HG02588 (cell line): Measurements from ENCODE around the gene MTMR12.

Experiments
- ATAC-seq: cut with Tn5 transposase; IDR thresholded peaks from one replicate; pipeline ENCODE4 v1.9.1; 2021; ENCODE audit warnings: mild to moderate bottlenecking, moderate library complexity; ENCODE audit not compliant: unreplicated experiment

The MTMR12 gene

DNA sequence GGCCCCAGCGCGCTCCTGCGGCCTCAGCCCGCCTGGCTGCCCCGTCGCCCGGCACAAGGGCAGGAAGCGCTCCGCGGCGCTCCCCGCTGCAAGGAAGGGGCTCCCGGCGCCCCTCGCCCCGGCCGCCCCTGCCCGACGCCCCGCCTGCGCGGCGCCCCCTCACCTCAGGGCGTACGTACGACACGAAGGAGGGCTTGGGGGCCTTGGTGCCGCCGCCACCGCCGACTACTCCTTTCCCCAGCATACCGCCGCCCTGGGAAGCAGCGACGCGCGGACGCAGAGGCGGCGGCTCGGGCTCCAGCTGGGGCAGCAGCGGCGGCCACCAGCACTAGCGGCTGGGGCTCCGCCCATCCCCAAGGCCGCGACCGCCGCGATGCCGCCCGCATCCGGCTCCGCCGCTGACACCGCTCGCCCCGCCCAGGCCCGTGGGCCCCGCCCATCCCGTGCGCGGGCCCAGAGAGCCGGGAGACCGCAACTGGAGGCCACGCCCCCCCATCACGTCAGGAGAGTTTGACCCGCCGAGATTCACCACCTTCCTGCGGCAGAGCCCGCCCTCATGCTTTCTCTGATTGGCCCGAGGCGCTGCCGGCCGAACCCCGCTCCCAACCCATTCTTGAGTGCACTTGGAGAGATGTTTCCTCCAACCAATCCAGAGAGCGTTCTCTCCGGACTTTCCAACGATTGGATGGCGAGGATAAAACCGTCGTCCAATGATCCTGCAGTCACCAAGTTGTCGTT, at the start of gene MTMR12:
Gene MTMR12 (minus strand): TSS at position 345 of the 738 bp plus-strand sequence. CDS start 101 bp downstream, at position 244.
- peak; percentile 94 for ATAC-seq

- ATAC-seq: no peak
These were observed 49.8 kb upstream of the MTMR12 start for GRCh38 chr5:32362527-32362926.

- no peak for ATAC-seq
These were observed 48.2 kb upstream of the MTMR12 start for GRCh38 chr5:32360906-32361305.

- ATAC-seq: no peak
These were observed 45.9 kb upstream of the MTMR12 start for GRCh38 chr5:32358611-32359010.

GRCh38 chr5:32357658-32358057, 44.9 kb upstream of the MTMR12 start:
- no peak for ATAC-seq

DNA sequence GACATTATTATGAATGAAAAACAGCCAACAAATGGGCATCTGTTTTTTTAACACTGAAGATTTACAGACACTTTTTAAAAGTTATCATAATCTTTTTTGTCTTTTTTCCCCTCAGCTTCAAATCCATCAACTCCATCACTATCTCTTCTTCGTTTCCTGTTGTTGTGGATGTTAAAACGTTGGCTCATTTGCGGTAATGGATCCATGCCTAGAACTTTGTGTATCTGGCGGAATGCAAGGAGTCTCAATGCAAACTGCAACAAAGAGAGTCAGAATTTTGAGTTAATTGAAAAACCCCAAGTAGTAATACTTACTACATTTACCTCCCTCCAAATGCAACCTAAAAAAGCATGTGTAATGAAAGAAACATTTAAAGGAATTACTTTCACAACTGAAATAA, 42.9 kb upstream of the MTMR12 start:
- no peak for ATAC-seq

- ATAC-seq: no peak
These were observed 40.7 kb upstream of the MTMR12 start for GRCh38 chr5:32353420-32353819.

DNA sequence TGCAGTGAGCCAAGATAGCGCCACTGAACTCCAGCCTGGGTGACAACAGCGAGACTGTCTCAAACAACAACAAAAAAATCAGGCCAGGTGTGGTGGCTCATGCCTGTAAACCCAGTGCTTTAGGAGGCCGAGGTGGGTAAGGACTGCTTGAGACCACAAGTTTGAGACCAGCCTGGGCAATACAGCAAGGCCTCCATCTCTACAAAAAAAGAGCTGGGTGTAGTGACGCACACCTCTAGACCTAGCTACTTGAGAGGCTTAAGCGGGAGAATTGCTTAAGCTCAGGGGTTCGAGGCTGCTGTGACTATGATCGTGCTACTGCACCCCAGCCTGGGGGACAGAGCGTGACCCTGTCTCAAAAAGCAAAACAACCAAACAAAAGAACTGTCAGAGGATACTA, 39.9 kb upstream of the MTMR12 start:
- no peak for ATAC-seq

DNA sequence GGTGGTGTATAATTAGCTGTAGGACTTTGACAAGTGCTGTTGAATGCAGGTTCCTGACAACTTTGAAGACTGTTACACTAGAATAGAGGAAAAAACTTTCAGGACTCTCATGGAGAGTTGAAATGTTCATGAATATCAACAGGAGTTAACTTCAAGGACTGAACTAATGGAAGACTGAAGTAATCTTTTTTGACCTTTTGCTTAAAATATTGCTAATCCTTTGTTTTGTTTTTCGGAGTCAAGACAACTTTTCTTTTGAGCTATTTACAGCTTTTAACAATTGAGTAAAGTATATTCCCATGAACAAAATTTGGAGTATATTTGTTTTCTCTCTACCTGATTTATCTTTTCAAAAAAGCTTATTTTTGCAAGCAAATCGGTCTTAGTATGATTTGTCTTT, 34.1 kb upstream of the MTMR12 start:
- no peak for ATAC-seq

DNA sequence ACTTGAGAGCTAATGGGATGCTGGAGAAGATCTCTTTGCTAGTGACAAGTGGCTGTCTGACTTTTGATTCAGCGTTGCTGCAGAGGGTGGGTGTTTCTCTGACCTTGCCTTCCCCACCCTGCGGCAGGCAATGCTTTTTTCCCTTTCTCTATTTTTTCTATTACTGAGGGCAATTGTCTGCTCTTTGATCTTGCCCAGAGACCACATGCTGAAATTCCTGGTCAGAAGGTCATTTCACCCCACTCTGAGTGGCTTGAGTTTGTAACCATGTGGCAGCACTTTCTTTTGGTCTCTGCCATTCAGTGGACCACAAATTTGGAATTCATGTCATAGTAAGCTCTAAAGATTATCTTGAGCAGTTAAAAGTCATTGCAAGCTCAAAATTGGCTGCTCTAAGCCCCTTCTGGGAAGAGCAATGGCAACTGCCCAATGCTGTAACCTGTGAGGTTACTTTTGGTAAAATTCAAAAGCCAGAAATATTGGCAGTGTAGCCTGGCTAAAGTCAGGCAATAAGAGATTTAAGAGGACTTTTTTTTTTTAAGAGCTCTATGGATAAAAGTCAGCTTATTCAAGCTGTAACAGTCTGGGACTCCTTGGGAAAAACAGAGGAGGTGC, 30.4 kb upstream of the MTMR12 start:
- ATAC-seq: no peak

DNA sequence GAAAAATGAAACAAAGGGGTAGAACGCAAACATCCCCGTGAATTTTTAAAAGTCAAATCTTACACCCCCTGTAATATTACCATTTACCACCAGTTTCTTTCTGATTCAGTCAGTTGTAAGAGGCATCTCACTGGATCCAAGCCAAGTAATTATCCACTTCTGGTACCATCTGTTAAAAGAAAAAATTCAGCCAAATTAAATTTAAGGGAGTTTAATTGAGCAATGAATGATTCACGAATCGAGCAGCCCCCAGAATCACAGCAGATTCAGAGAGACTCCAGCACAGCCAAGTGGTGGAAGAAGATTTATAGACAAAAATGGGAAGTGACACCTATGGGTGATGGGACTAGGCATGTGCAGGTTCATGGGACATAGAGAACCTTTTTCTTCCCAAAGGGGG, 29.9 kb upstream of the MTMR12 start:
- no peak for ATAC-seq

DNA sequence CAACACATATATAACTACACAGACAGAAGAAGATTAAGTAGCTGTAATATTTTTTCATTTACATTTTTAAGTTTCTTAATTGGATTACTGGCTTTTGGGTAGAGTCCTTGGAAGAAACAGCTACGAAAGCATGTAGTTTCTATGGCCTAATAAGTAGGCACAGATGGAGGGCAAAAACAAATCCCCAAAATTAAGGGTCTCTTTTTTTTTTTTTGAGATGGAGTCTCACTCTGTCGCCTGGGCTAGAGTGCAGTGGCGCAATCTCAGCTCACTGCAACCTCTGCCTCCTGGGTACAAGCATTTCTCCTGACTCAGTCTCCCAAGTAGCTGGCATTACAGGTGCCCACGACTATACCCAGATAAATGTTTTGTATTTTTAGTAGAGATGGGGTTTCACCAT, 27.1 kb upstream of the MTMR12 start:
- ATAC-seq: no peak

DNA sequence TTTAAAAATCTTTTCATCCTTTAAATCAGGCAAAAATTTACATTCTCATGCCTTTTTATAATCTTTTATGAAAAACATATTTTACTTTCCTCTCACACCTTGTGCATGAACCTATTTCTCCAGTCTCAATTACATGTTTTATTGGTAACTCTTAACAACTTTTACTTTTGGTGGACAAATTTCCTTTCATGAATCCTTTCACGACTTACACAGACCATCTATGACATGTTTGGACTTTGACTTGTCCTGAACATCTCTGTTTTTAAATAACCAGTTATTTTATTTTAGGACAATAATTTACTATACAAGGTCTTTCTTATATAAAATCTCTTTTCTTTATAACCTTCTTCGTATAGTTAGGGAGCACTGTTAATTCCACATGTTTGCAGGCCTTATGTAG, 26.5 kb upstream of the MTMR12 start:
- ATAC-seq: no peak

GRCh38 chr5:32332966-32333365, 20.2 kb upstream of the MTMR12 start:
- no peak for ATAC-seq

DNA sequence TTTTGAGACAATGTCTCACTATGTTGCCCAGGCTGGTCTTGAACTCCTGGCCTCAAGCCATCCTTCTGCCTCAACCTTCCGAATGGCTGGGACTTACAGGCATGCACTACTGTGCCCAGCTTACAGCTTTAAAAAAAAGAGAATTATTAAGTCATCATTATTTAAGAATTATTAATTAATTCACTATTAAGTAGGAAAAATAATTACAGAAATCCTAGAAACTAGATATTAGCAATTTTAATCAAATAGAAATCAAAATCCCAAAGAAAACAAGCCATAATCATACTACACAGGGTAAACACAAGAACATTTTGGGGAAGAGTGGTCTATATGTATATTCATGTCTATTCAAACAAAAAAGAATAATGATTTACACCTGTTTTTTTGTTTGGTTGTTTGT, 19.6 kb upstream of the MTMR12 start:
- ATAC-seq: no peak

- no peak for ATAC-seq
These were observed 19.2 kb upstream of the MTMR12 start for GRCh38 chr5:32331935-32332274.

GRCh38 chr5:32331217-32331934, 18.6 kb upstream of the MTMR12 start:
- ATAC-seq: no peak

DNA sequence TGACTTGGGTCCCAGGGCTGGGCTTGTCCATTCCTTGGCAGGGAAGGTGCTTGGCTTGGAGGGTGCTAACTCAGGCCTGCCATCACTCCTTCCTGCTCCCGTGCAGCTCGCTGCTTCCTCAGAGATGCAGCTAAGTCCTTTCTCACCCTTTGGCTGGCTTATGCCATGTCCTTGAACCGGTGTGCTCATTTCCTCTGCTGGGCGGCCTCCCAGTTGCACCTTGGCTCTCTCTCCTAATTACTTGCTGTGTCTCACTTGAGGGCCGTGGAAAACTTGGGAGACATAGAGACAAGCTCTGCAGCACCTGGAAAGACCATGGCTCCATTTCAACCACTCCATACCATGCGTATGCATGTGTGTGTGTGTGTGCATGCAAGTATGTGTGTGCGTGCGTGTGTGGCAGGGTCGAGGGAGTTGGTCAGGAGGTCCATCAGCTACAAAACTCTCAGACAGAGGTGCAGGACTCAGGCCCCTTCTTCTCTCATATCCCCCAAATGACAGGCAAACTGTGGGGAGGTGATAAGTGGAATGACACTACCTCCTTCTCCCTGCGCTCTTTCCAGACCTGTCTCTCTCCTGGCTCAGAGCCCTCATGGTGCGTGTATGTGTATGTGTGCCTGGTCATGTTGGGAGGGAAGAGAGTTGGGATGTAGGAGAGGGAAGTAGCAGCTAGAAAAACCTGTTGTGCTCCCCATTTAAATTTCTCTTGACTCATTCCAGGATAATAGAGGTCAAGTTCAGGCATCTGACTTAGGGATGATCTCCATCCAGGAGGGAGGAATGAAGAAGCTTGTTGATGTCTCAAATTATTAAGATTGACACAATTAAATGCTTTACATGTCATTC, 17.6 kb upstream of the MTMR12 start:
- ATAC-seq: no peak

DNA sequence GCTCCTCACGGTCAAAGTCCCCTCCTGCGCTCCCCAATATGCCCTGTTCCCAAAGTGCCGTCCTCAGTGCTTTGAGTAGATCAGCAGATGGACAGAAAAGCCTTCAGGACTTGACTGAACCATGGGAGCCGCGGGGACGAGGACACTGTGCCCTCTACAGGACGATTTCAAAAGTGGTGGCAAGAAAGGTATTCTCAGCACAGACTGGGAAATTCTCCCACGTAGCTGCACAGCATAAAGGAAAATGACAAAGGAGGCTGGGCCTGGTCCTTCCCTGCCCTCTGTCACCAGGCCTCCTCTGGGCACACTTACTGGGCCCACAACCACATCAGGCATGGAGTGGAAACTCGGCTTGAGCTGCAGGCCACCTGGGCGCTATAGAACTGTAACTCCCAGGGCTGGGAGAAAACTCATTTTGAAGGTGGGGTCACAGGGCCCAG, 16.7 kb upstream of the MTMR12 start:
- ATAC-seq: peak; percentile 80

DNA sequence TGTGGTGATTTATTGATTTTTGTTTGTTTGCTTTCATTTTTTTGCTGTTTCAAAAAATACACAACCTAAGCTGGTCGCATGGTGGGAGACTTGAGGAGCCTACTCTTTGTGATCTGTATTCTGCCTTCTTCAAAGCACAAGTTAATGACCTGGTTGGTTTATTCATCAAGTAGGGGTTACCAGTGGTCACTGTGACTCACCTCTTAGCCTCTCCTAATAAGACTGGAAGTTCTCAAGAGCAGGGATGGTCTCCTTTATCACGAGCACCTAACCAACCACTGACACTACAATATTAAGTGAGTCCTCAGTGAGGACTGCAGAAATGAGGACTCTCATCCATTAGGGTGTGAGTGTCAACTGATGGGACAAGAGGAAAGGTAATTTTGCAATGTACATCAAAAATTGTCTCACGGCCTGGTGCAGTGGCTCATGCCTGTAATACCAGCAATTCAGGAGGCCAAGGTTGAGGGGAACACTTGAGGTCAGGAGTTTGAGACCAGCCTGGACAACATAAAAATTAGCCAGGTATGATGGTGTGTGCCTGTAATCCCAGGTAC, 13.6 kb upstream of the MTMR12 start:
- ATAC-seq: no peak

DNA sequence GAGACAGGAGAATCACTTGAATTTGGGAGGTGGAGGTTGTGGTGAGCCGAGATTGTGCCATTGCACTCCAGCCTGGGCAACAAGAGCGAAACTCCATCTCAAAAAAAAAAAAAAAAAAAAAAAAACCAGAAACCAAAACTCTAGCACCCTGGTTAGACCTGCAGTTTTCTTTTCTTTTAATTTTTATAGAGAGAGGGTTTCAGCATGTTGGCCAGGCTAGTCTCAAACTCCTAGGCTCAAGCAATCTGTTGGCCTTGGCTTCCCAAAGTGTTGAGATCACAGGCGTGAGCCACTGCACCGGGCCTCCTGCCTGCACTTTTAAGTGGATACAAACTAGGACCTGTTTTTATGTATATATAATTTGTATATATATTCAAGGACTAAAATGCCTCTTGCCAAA, 12.9 kb upstream of the MTMR12 start:
- no peak for ATAC-seq
